Liver (tissue), 9 donors: ENCODE measurements around the gene BRIP1. TPM values are rescaled to one million over a fixed set of nuclear protein-coding genes. Genes with fewer than 3 reads are reported as not detected.

Experiments
- DNase-seq: peaks from one replicate; pipeline ENCODE4 v3.0.0-alpha.2; 2017; ENCODE audit warnings: low spot score
- H3K27ac ChIP-seq, 2 donors: one replicate each; pipeline ENCODE4 v1.7.0; 2013; ENCODE audit warnings: inconsistent platforms in 2 of 2, low read length in 2 of 2, control low read depth in 1 of 2, low read depth in 1 of 2, mild to moderate bottlenecking in 1 of 2
- H3K27me3 ChIP-seq, 4 donors: one replicate each; pipeline versions ENCODE4 v1.6.1 to v1.7.0; 2013; ENCODE audit warnings: low read length in 3 of 4, inconsistent platforms in 1 of 4, mild to moderate bottlenecking in 1 of 4, moderate library complexity in 1 of 4; ENCODE audit not compliant: control insufficient read depth in 4 of 4, insufficient read depth in 4 of 4
- H3K36me3 ChIP-seq, 4 donors: one replicate each; pipeline versions ENCODE4 v1.6.1 to v1.7.0; 2013; ENCODE audit warnings: low read length in 3 of 4, mild to moderate bottlenecking in 3 of 4, low read depth in 1 of 4, moderate library complexity in 1 of 4; ENCODE audit not compliant: control insufficient read depth in 4 of 4, insufficient read depth in 3 of 4
- H3K4me1 ChIP-seq, 4 donors: one replicate each; pipeline versions ENCODE4 v1.6.1 to v1.7.0; 2013; ENCODE audit warnings: low read length in 3 of 4, mild to moderate bottlenecking in 3 of 4, moderate library complexity in 1 of 4; ENCODE audit not compliant: control insufficient read depth in 4 of 4, insufficient read depth in 4 of 4
- H3K4me3 ChIP-seq, 3 donors: one replicate each; pipeline versions ENCODE4 v1.6.1 to v1.7.0; 2013; ENCODE audit warnings: low read length in 3 of 3, control low read depth in 1 of 3, low read depth in 1 of 3, mild to moderate bottlenecking in 1 of 3
- H3K9ac ChIP-seq, 2 donors: one replicate each; pipeline ENCODE4 v1.7.0; 2013; ENCODE audit warnings: low read length in 2 of 2, mild to moderate bottlenecking in 2 of 2, moderate library complexity in 2 of 2, control low read depth in 1 of 2, low read depth in 1 of 2
- H3K9me3 ChIP-seq, 4 donors: one replicate each; pipeline versions ENCODE4 v1.6.1 to v1.7.0; 2013; ENCODE audit warnings: low read length in 3 of 4; ENCODE audit not compliant: control insufficient read depth in 4 of 4
- ATF3 ChIP-seq: IDR thresholded peaks from 2 replicates; pipeline ENCODE4 v1.6.1; 2016; ENCODE audit warnings: antibody characterized with exemption
- EGR1 ChIP-seq, 2 donors: IDR thresholded peaks; 2 replicates each; pipeline ENCODE4 v1.6.1; 2016 to 2018; ENCODE audit warnings: antibody characterized with exemption in 2 of 2, low read depth in 2 of 2
- FOXA1 ChIP-seq: IDR thresholded peaks from 2 replicates; pipeline ENCODE4 v1.6.1; 2016; ENCODE audit warnings: antibody characterized with exemption
- FOXA2 ChIP-seq: IDR thresholded peaks from 2 replicates; pipeline ENCODE4 v1.6.1; 2016; ENCODE audit warnings: antibody characterized with exemption
- GABPA ChIP-seq, 2 donors: IDR thresholded peaks in 1 of 2; conservative IDR thresholded peaks in 1 of 2; 2 replicates each; pipeline ENCODE4 v1.6.1; 2016; ENCODE audit warnings: antibody characterized with exemption in 2 of 2, mild to moderate bottlenecking in 1 of 2, moderate library complexity in 1 of 2
- JUND ChIP-seq, 2 donors: IDR thresholded peaks; 2 replicates each; pipeline ENCODE4 v1.6.1; 2016; ENCODE audit warnings: antibody characterized with exemption in 2 of 2
- NR2F2 ChIP-seq: IDR thresholded peaks from 2 replicates; pipeline ENCODE4 v1.6.1; 2016; ENCODE audit warnings: antibody characterized with exemption
- RAD21 ChIP-seq, 2 donors: IDR thresholded peaks; 2 replicates each; pipeline ENCODE4 v1.6.1; 2016; ENCODE audit warnings: antibody characterized with exemption in 2 of 2, mild to moderate bottlenecking in 2 of 2
- REST ChIP-seq: IDR thresholded peaks from 2 replicates; pipeline ENCODE4 v1.6.1; 2016; ENCODE audit warnings: antibody characterized with exemption, mild to moderate bottlenecking
- RXRA ChIP-seq, 2 donors: IDR thresholded peaks; 2 replicates each; pipeline ENCODE4 v1.6.1; 2017 to 2018; ENCODE audit warnings: antibody characterized with exemption in 2 of 2, mild to moderate bottlenecking in 1 of 2
- SP1 ChIP-seq: IDR thresholded peaks from 2 replicates; pipeline ENCODE4 v1.6.1; 2018; ENCODE audit warnings: antibody characterized with exemption, mild to moderate bottlenecking
- TAF1 ChIP-seq: conservative IDR thresholded peaks from 2 replicates; pipeline ENCODE4 v1.6.1; 2016; ENCODE audit warnings: antibody characterized with exemption, mild to moderate bottlenecking
- YY1 ChIP-seq: IDR thresholded peaks from 2 replicates; pipeline ENCODE4 v1.6.1; 2016; ENCODE audit warnings: antibody characterized with exemption, mild to moderate bottlenecking
- WGBS: extraction: QIAGEN DNeasy Blood & Tissue Kit; methylation state at CpG from one replicate; pipeline ENCODE4 v1.1.7; 2013; 5-methylcytosine and 5-hydroxymethylcytosine counted together
- polyA plus RNA-seq, 2 donors: library from polyadenylated mRNA; stranded (reverse) in 1 of 2; unstranded in 1 of 2; fragments of 200-250 nt in 1 of 2; fragments of >200 nt in 1 of 2; fragmentation: Nextera tagmentation in 1 of 2; extraction: Ambion mirVana in 1 of 2; gene quantifications; one replicate each; pipeline versions ENCODE4 v1.2.1 to v1.2.3, GENCODE V29; 2013 to 2015
- total RNA-seq, 2 donors: library from RNA; depleted of rRNA; stranded (reverse); fragments of >200 nt; gene quantifications; one replicate each; pipeline ENCODE4 v1.2.3, GENCODE V29; 2014
- TF ChIP-seq, protein P1 (sequence below): IDR thresholded peaks from 2 replicates; pipeline ENCODE4 v1.6.1; 2016; ENCODE audit warnings: antibody characterized with exemption
- TF ChIP-seq, protein P2 (sequence below): IDR thresholded peaks from 2 replicates; pipeline ENCODE4 v1.6.1; 2016; ENCODE audit warnings: antibody characterized with exemption
- TF ChIP-seq, protein P3 (sequence below): fragments of 150-350 bp; IDR thresholded peaks from 2 replicates; pipeline ENCODE4 v1.5.1; 2017; ENCODE audit warnings: improper control_type of control experiment, low read depth, low read length; ENCODE audit not compliant: missing input control
- donor health status: healthy.
- donor health status: healthy.
- donor health status: healthy.
- donor health status: healthy.
- donor health status: healthy.

BRIP1 gene
- total and polyA plus RNA-seq, 4 donors, result 0.24 to 10.3 (median 0.90) TPM

DNA sequence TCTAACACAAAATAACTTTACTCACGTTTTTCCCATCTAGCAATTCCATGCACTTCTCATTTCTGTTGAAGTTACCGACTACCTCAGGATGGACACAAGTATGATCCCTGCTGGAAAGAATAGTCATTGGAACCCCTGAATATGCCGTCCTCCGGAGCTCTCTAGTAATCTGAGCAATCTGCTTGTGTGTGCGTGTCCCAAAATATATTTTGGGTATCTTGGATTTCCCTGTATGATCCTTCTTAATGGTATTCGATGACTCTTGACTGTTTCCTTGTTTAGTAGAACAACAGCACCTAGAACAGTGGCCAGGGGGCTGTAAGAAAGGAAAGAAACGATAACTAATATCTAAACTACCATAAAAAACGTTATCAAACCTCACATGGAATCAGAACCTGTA lies 54.9 kb downstream of the BRIP1 start:
- DNase-seq, result no peak
- no peaks in the 10 kb centered on the region for H3K27me3 ChIP-seq
- no peak for TF ChIP-seq ATF3
- TF ChIP-seq GABPA (IDR thresholded peaks at IDR 0.05 in 1 of 2, conservative IDR thresholded peaks at IDR 0.05 in 1 of 2), result no peak
- no peak for TF ChIP-seq NR2F2
- no peak for TF ChIP-seq EGR1 (IDR thresholded peaks at IDR 0.05; ENCODE audit: low read depth in 2 of 2)
- TF ChIP-seq, protein P1, sequence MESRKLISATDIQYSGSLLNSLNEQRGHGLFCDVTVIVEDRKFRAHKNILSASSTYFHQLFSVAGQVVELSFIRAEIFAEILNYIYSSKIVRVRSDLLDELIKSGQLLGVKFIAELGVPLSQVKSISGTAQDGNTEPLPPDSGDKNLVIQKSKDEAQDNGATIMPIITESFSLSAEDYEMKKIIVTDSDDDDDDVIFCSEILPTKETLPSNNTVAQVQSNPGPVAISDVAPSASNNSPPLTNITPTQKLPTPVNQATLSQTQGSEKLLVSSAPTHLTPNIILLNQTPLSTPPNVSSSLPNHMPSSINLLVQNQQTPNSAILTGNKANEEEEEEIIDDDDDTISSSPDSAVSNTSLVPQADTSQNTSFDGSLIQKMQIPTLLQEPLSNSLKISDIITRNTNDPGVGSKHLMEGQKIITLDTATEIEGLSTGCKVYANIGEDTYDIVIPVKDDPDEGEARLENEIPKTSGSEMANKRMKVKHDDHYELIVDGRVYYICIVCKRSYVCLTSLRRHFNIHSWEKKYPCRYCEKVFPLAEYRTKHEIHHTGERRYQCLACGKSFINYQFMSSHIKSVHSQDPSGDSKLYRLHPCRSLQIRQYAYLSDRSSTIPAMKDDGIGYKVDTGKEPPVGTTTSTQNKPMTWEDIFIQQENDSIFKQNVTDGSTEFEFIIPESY, result no peak
- TF ChIP-seq, protein P2, sequence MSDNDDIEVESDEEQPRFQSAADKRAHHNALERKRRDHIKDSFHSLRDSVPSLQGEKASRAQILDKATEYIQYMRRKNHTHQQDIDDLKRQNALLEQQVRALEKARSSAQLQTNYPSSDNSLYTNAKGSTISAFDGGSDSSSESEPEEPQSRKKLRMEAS, result no peak
- no peak for TF ChIP-seq REST
- TF ChIP-seq JUND (IDR thresholded peaks at IDR 0.05), result no peak
- no peak for TF ChIP-seq FOXA1
- TF ChIP-seq TAF1, result no peak
- no peak for TF ChIP-seq RXRA (IDR thresholded peaks at IDR 0.05)
- TF ChIP-seq RAD21 (IDR thresholded peaks at IDR 0.05), result no peak
- no peak for TF ChIP-seq SP1
- TF ChIP-seq YY1, result no peak
- TF ChIP-seq, protein P3, sequence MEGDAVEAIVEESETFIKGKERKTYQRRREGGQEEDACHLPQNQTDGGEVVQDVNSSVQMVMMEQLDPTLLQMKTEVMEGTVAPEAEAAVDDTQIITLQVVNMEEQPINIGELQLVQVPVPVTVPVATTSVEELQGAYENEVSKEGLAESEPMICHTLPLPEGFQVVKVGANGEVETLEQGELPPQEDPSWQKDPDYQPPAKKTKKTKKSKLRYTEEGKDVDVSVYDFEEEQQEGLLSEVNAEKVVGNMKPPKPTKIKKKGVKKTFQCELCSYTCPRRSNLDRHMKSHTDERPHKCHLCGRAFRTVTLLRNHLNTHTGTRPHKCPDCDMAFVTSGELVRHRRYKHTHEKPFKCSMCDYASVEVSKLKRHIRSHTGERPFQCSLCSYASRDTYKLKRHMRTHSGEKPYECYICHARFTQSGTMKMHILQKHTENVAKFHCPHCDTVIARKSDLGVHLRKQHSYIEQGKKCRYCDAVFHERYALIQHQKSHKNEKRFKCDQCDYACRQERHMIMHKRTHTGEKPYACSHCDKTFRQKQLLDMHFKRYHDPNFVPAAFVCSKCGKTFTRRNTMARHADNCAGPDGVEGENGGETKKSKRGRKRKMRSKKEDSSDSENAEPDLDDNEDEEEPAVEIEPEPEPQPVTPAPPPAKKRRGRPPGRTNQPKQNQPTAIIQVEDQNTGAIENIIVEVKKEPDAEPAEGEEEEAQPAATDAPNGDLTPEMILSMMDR, result no peak
- TF ChIP-seq FOXA2, result no peak
- no peaks in the 10 kb centered on the region for H3K4me1 ChIP-seq
- H3K36me3 ChIP-seq, result no peaks in the 10 kb centered on the region
- H3K9me3 ChIP-seq, result no peaks in the 10 kb centered on the region
- 96% methylated on average over 8 of the region's 8 CpGs for WGBS
- no peak overlapping the region for H3K4me3 ChIP-seq
- no peak overlapping the region for H3K9ac ChIP-seq
- no peak overlapping the region for H3K27ac ChIP-seq

DNA sequence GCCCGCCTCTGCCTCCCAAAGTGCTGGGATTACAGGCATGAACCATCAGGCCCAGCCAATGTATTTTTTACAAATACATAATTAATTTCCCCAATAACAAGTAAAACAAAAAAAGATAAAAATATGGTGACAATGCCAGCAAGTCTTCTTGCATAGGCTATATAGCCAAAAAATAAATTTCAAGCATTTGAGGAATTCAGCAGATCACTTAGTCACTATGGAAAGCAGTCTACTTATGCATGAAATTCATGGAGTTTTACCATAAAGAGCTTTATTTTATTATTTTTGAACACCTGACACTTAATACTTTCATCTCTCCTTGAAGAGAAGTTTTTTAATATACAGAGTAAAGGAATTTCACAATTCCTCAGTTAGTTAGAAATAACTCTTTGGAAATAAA lies 56.4 kb downstream of the BRIP1 start:
- Histone ChIP-seq H3K9me3 (no peaks in the 10 kb centered on the region), H3K36me3 (no peaks in the 10 kb centered on the region), H3K4me1 (no peaks in the 10 kb centered on the region), H3K27me3 (no peaks in the 10 kb centered on the region), H3K9ac (no peak overlapping the region), H3K27ac (no peak overlapping the region), H3K4me3 (no peak overlapping the region)
- no peak for DNase-seq
- 98% methylated on average over 1 of the region's 1 CpG for WGBS
- no peak for TF ChIP-seq FOXA2
- no peak for TF ChIP-seq REST
- TF ChIP-seq, protein P3, result no peak
- TF ChIP-seq JUND (IDR thresholded peaks at IDR 0.05), result no peak
- no peak for TF ChIP-seq RAD21 (IDR thresholded peaks at IDR 0.05)
